Mesothelial cell of epicardium (in vitro differentiated cells): ENCODE data around the gene FUT7. TPM values are rescaled to one million over a fixed set of nuclear protein-coding genes. Genes with fewer than 3 reads are reported as not detected.
A peak's percentile ranks its signal among the peaks of the same experiment; 100 is the strongest.

ENCODE experiments used
- DNase-seq, 2 experiments: peaks; one replicate each; pipeline ENCODE4 v3.0.0; 2021; ENCODE audit warnings: low spot score in 2 of 2; ENCODE audit not compliant: unreplicated experiment in 2 of 2
- H3K27ac Mint-ChIP-seq: 2 replicates; pipeline ENCODE4 v1.8.0; 2021; ENCODE audit warnings: mixed read lengths
- H3K27me3 Mint-ChIP-seq: 2 replicates; pipeline ENCODE4 v1.8.0; 2021; ENCODE audit warnings: low read depth, mixed read lengths
- H3K36me3 Mint-ChIP-seq: 2 replicates; pipeline ENCODE4 v1.8.0; 2021; ENCODE audit warnings: mixed read lengths
- H3K4me1 Mint-ChIP-seq: 2 replicates; pipeline ENCODE4 v1.8.0; 2021; ENCODE audit warnings: mixed read lengths
- H3K4me3 Mint-ChIP-seq: 2 replicates; pipeline ENCODE4 v1.8.0; 2021; ENCODE audit warnings: mild to moderate bottlenecking, moderate library complexity, mixed read lengths
- H3K9me3 Mint-ChIP-seq: 2 replicates; pipeline ENCODE4 v1.8.0; 2021; ENCODE audit warnings: mixed read lengths
- total RNA-seq: library from RNA; stranded (reverse); gene quantifications from 3 replicates; pipeline ENCODE4 v1.2.1, GENCODE V29; 2021
- TF ChIP-seq, protein P1 (sequence below): fragments of 200-600 bp; sonication (generic); IDR thresholded peaks from one replicate; pipeline ENCODE4 v1.5.0; 2021; ENCODE audit warnings: antibody characterized with exemption; ENCODE audit not compliant: unreplicated experiment

Gene FUT7
- total RNA-seq, 1 donor from 2014 or later, result 0.13 TPM

DNA sequence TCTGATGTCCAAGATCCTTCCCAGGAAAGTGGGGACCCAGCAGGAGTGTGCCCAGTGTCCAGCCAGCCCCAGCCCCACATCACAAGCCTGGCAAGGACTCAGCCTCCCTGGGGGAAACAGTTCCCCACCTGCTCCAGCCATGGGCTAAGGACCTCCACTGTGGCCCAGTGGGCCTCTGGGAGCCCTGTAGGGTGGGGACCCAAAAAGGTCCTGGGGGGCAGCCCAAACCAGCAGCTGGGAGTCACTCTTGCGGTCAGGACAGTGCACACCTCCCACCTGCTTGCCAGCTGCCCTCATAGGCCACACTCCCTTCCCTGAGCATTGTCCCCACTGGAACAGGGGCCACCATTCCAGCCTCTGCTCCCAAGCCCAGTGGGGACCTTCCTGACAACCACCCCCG, 5.5 kb downstream of the FUT7 start:
- no peak for DNase-seq
- Mint-ChIP-seq H3K27ac (no peak overlapping the region), H3K27me3 (no peaks in the 10 kb centered on the region), H3K36me3 (no peaks in the 10 kb centered on the region), H3K9me3 (no peaks in the 10 kb centered on the region), H3K4me3 (peak overlapping the region; percentile 77), H3K4me1 (peaks cover 8% of the 10 kb centered on the region)
- TF ChIP-seq, protein P1, sequence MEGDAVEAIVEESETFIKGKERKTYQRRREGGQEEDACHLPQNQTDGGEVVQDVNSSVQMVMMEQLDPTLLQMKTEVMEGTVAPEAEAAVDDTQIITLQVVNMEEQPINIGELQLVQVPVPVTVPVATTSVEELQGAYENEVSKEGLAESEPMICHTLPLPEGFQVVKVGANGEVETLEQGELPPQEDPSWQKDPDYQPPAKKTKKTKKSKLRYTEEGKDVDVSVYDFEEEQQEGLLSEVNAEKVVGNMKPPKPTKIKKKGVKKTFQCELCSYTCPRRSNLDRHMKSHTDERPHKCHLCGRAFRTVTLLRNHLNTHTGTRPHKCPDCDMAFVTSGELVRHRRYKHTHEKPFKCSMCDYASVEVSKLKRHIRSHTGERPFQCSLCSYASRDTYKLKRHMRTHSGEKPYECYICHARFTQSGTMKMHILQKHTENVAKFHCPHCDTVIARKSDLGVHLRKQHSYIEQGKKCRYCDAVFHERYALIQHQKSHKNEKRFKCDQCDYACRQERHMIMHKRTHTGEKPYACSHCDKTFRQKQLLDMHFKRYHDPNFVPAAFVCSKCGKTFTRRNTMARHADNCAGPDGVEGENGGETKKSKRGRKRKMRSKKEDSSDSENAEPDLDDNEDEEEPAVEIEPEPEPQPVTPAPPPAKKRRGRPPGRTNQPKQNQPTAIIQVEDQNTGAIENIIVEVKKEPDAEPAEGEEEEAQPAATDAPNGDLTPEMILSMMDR, result no peak

DNA sequence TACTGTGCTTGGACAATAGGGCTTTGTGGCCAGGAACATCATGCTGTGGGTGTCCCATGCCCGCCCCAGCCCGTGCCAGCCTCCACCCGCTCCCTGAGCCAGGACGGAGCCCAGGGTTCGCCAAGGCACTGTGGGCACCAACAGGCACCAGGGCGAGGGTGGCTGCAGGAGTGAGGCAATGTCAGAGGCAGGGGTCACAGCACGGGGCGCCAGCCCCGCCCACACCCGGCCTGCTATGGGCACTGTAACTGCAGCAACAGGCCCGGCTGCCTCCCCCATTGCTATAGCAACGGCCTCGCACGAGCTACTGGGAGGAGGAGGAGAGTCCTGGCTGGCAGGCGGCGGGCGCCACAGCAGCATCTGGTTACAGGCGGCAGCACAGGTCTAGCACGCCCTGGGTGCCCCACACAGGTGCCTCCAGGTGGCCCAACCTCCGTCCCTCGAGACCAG, 6.3 kb downstream of the FUT7 start:
- no peak for DNase-seq
- no peak overlapping the region for H3K4me3 Mint-ChIP-seq
- TF ChIP-seq, protein P1, result no peak
- no peak overlapping the region for H3K27ac Mint-ChIP-seq
- H3K4me1 Mint-ChIP-seq, result peaks cover 8% of the 10 kb centered on the region
- H3K27me3 Mint-ChIP-seq, result no peaks in the 10 kb centered on the region
- H3K36me3 Mint-ChIP-seq, result no peaks in the 10 kb centered on the region
- no peaks in the 10 kb centered on the region for H3K9me3 Mint-ChIP-seq

DNA sequence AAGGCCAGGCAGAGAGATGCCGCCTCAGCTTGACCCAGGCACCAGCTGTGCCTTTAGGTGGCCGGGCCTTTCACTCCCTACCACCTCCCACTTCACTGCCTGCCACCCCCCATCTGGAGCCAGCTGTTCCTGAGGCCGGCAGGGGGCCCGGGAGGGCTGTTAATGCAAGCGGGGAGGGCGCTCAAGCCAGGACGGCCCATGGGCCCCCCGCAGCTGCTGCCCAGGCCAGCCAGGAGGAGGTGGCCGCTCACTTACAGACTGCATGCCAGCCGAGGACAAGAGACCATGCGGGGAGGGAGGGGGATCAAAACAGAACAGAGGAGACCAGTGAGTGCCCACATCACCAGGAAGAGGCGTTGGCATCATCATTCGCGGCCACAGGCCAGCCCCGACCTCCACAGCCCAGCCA, 8.3 kb downstream of the FUT7 start:
- Mint-ChIP-seq H3K36me3 (peaks cover under 1% of the 10 kb centered on the region), H3K4me1 (peaks cover 3% of the 10 kb centered on the region), H3K9me3 (no peaks in the 10 kb centered on the region), H3K27me3 (no peaks in the 10 kb centered on the region), H3K27ac (no peak overlapping the region), H3K4me3 (no peak overlapping the region)
- TF ChIP-seq, protein P1, result no peak
- no peak for DNase-seq

DNA sequence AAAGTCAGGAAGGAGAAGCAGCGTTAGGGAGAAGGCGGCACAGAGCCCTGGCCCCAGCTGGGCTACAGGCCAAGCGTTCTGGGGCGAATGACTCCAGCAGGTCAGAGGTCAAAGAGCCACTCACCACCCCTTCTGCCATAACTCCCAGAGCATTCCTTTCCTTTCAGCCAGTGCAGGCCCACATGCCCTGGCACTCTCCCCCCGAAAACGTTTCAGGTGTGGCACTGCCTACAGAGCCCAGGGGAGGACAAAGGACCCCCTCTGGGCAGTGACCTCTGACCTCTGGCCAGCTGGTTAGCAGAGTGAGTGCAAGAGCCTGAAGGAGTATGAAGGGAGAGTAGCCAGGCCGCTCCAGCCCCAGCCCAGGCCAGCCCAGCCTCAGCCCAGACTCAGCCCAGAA, 8.7 kb downstream of the FUT7 start:
- no peaks in the 10 kb centered on the region for H3K27me3 Mint-ChIP-seq
- peaks cover 3% of the 10 kb centered on the region for H3K4me1 Mint-ChIP-seq
- no peak for DNase-seq
- H3K36me3 Mint-ChIP-seq, result peaks cover 1% of the 10 kb centered on the region
- H3K4me3 Mint-ChIP-seq, result no peak overlapping the region
- no peaks in the 10 kb centered on the region for H3K9me3 Mint-ChIP-seq
- TF ChIP-seq, protein P1, result no peak
- no peak overlapping the region for H3K27ac Mint-ChIP-seq

DNA sequence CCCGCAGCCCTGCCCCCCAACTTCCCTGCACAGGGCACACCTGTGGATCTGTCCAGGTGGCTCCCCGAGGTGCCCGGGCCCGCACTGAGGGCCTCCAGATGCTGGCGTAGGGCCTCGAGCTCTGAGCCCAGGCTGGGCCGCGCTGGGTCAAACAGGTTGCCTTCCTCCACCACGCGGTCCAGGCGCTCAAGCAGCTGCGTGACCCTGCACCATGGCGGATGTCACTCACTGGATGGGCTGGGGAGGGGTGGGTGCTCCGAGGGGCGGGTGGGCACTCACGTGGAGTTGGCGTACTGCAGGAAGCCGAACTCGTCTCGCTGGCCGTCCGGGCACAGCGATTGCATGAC, 9.3 kb downstream of the FUT7 start:
- H3K36me3 Mint-ChIP-seq, result peaks cover 1% of the 10 kb centered on the region
- no peaks in the 10 kb centered on the region for H3K9me3 Mint-ChIP-seq
- H3K4me3 Mint-ChIP-seq, result no peak overlapping the region
- TF ChIP-seq, protein P1, result no peak
- H3K27ac Mint-ChIP-seq, result no peak overlapping the region
- H3K4me1 Mint-ChIP-seq, result peaks cover 3% of the 10 kb centered on the region
- no peak for DNase-seq
- H3K27me3 Mint-ChIP-seq, result no peaks in the 10 kb centered on the region
